ENCODE data around the gene FBXO10. TPM values are rescaled to one million over a fixed set of nuclear protein-coding genes. Genes with fewer than 3 reads are reported as not detected.
A peak's percentile ranks its signal among the peaks of the same experiment; 100 is the strongest.

Gene FBXO10
- total RNA-seq, 4 donors from 2014 or later: 5.7 to 11.4 (median 9.2) TPM

- WGBS, 2 donors: 67 to 70% methylated on average over 6 of the region's 6 CpGs
- Histone ChIP-seq H3K36me3 (peaks cover 0 to 56% (median 9%) of the 10 kb centered on the region in 3 donors), H3K9me3 (no peaks in the 10 kb centered on the region), H3K27me3 (no peaks in the 10 kb centered on the region), H3K4me1 (peaks cover 0 to 6% (median 0%) of the 10 kb centered on the region in 4 donors), H3K4me3 (no peak overlapping the region), H3K27ac (peak overlapping the region in 1 of 4 donors; percentile 25)
- TF ChIP-seq CTCF (IDR thresholded peaks at IDR 0.05) (peak; percentile 56 to 72 (median 67)), POLR2A (IDR thresholded peaks at IDR 0.05) (no peak), EP300 (IDR thresholded peaks at IDR 0.05) (no peak)
- peak in 1 of 2 donors; percentile 51 for DNase-seq (ENCODE audit: low spot score in 2 of 2)
Observed at GRCh38 chr9:37582548-37583157, 6.5 kb upstream of the FBXO10 start.

- 1 to 2% methylated on average over 5 of the region's 5 CpGs for WGBS, 2 donors
- no peak for TF ChIP-seq EP300 (IDR thresholded peaks at IDR 0.05)
- no peak for TF ChIP-seq POLR2A (IDR thresholded peaks at IDR 0.05)
- no peak for TF ChIP-seq CTCF (IDR thresholded peaks at IDR 0.05)
- peak overlapping the region; percentile 66 to 87 (median 76) for H3K4me3 ChIP-seq
- peaks cover 0 to 35% (median 11%) of the 10 kb centered on the region in 4 donors for H3K4me1 ChIP-seq
- no peaks in the 10 kb centered on the region for H3K27me3 ChIP-seq
- no peak for DNase-seq (ENCODE audit: low spot score in 2 of 2)
- H3K36me3 ChIP-seq: no peaks in the 10 kb centered on the region
- peak overlapping the region; percentile 41 to 91 (median 88) for H3K27ac ChIP-seq
- H3K9me3 ChIP-seq: no peaks in the 10 kb centered on the region
Observed at GRCh38 chr9:37575511-37575914, 667 bp downstream of the FBXO10 start.

- Histone ChIP-seq H3K4me1 (peaks cover 0 to 35% (median 11%) of the 10 kb centered on the region in 4 donors), H3K9me3 (no peaks in the 10 kb centered on the region), H3K36me3 (no peaks in the 10 kb centered on the region), H3K27ac (peak overlapping the region in 2 of 4 donors; percentile 89 to 91), H3K27me3 (no peaks in the 10 kb centered on the region), H3K4me3 (peak overlapping the region in 3 of 4 donors; percentile 76 to 87 (median 77))
- WGBS, 2 donors: 31% methylated on average over 5 of the region's 5 CpGs
- no peak for TF ChIP-seq POLR2A (IDR thresholded peaks at IDR 0.05)
- TF ChIP-seq CTCF (IDR thresholded peaks at IDR 0.05): no peak
- no peak for TF ChIP-seq EP300 (IDR thresholded peaks at IDR 0.05)
- no peak for DNase-seq (ENCODE audit: low spot score in 2 of 2)
Observed at GRCh38 chr9:37575001-37575400, 1.2 kb downstream of the FBXO10 start.

- H3K27ac ChIP-seq: peak overlapping the region in 2 of 4 donors; percentile 89 to 91
- H3K36me3 ChIP-seq: no peaks in the 10 kb centered on the region
- H3K9me3 ChIP-seq: no peaks in the 10 kb centered on the region
- no peak overlapping the region for H3K4me3 ChIP-seq
- TF ChIP-seq EP300 (IDR thresholded peaks at IDR 0.05) (no peak), CTCF (IDR thresholded peaks at IDR 0.05) (no peak), POLR2A (IDR thresholded peaks at IDR 0.05) (no peak)
- H3K27me3 ChIP-seq: no peaks in the 10 kb centered on the region
- no peak for DNase-seq (ENCODE audit: low spot score in 2 of 2)
- 25 to 29% methylated on average over 5 of the region's 5 CpGs for WGBS, 2 donors
- peaks cover 0 to 35% (median 11%) of the 10 kb centered on the region in 4 donors for H3K4me1 ChIP-seq
Observed at GRCh38 chr9:37574241-37574721, 1.9 kb downstream of the FBXO10 start.

GRCh38 chr9:37571282-37571681 lies 4.9 kb downstream of the FBXO10 start:
- DNase-seq (ENCODE audit: low spot score in 2 of 2): no peak
- WGBS, 2 donors: 94 to 100% methylated on average over 1 of the region's 1 CpG
- no peak for TF ChIP-seq CTCF (IDR thresholded peaks at IDR 0.05)
- TF ChIP-seq POLR2A (IDR thresholded peaks at IDR 0.05): no peak
- TF ChIP-seq EP300 (IDR thresholded peaks at IDR 0.05): no peak
- Histone ChIP-seq H3K4me1 (peaks cover 0 to 28% (median 7%) of the 10 kb centered on the region in 4 donors), H3K27ac (no peak overlapping the region), H3K4me3 (no peak overlapping the region), H3K9me3 (no peaks in the 10 kb centered on the region), H3K27me3 (no peaks in the 10 kb centered on the region), H3K36me3 (no peaks in the 10 kb centered on the region)

Measured in tibial nerve (tissue), 4 donors.